Activated naive CD4-positive, alpha-beta T cell treated with anti-CD3 and anti-CD28 coated beads, Interleukin-2, amount 50 U/mL, for 16 hours (primary cell): Measurements from ENCODE around the gene GAL3ST2.
"Not testable (repeated sequence)": the region's sequence is repeated elsewhere in the genome, so short reads cannot be mapped to it uniquely, and the experiment has no call there.

Experiments used
- DNase-seq: peaks from one replicate; pipeline ENCODE4 v3.0.0-alpha.2; 2020

Gene GAL3ST2

DNA sequence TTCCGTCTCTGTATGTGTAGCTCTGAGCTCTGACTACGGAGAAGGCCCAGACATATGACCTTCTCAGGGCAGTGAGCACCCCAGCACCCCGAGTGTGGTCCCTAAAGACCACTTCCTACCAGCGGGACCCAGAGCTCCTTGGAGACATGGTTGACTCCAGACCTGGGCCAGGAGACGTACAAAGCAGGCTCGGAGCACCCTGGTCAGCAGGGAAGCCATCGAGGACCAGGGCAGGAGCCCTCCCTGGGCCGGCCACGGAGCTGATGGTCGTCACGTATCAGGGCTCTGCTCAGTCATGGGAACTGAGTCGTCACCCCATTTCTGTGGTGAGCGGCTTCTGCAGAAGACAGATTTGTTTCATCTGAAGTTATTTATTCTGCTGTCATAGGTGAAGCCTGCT, 19.6 kb downstream of the GAL3ST2 start:
- no peak for DNase-seq

DNA sequence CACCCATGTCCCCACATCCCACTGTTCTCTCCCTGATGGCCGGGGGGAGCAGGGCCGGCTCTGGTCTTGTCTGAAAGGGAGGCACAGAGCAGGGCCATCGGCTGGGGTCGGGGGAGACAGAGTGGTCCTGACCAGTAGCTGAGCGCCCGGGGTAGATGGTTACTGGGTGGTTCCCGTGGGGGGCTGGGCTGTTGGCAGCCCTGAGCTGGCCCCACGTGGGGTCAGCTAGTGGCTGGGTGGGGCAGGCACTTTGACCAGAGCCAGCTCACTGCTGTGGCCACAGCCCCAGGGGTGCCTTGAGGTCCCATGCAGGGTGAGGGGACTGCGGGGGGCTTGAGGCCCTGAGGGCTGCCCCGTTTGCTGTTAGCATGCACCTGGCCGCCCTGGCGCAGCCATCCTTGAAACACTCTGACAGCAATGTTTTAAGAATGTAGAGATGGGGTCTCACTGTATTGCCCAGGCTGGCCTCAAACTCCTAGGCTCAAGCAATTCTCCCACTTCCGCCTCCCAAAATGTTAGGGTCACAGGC, 20.1 kb downstream of the GAL3ST2 start:
- no peak for DNase-seq

DNA sequence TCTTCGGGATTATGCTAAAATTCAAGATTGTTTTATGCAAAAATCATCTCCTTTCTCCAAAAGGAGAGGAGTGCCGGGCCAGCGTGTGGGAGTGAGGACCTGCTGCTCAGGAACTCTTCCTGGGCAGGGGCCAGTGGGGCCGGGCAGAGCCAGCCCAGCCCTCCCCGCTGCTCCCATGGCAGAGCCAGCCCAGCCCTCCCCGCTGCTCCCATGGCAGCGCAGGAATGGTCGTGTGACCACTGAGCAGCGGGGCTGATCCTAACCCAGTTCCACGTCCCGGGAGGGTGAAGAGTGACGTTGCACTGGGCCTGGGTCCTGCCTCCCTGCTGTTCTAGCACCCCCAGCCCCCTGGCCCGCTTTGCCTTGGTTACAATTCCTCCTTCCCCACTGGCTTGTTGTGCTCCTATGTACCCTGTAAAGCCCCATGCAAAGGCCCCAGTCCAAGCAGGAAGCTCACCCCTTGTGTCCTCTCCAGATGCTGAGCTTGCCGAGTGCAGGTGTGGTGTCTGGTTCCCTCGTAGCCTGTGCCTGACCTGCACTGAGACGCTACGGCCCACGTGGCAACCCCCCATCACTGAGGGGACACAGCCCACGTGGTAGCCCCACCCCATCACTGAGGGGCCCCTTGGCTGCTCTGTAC, 20.9 kb downstream of the GAL3ST2 start:
- DNase-seq: no peak

DNA sequence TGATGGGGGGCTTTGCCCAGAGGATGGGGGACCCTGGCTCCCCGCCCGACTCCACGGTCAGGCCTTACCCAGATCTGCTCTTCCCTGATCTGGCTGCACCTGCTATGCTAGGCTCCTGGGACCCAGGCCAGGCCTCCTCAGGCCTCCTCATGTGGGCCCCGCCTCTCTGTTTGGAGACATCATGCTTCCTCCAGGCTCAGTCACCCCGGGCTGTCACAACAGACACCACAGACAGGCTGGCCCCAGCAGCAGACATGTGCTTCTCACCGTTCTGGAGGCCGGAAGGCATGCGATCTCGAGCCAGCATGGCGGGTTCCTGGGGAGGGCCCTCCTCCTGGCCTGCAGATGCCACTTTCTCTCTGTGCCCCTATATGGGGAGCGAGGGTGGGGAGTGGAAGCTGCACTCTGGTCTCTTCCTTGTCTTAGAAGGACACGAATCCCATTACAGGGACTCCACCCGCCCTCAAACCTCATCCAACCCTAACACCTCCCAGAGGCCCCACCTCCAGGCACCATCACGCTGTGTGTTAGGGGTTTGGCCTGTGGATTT, 21.5 kb downstream of the GAL3ST2 start:
- peak; percentile 11 for DNase-seq

DNA sequence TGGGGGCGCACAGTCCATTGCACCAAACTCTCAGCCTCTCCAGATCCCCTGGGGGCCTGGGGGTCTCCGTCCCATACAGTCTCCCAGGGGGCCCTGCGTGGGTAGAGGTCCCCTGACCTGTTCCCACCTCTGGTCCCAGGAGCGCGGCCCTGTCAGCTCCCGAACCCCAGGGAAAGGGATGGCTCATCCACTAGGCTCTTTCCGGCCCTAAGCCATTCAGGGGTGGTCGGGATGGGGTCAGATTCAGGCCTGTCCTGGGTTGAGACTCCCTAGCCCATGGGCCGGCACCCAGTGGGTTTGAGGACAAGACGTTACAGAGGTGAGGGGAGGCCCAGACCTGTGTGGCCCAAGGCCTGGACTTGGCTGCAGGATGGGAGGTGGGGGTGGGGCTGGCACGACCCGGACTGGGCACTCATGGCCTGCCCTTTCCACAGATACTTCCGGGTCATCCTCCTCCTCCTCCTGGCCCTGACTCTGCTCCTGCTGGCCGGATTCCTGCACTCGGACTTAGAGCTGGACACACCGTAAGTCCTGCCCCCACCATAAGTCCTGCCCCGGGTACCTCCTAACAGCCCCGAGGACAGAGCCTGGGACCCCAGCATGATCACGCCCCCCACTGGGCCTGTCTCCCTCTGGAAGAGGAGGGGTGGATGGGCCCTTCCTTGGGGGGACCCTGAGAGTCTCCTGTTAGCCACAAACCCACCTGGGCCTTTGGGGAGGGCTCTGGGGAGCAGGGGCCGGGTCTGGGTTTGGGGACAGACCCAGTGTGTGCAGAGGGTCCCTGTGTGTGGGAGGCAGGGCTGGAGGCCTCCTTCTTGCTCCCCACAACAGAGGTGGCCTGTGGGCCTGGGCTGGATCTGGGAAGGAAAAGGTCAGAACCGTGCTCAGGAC, 22.3 kb downstream of the GAL3ST2 start:
- DNase-seq: no peak

DNA sequence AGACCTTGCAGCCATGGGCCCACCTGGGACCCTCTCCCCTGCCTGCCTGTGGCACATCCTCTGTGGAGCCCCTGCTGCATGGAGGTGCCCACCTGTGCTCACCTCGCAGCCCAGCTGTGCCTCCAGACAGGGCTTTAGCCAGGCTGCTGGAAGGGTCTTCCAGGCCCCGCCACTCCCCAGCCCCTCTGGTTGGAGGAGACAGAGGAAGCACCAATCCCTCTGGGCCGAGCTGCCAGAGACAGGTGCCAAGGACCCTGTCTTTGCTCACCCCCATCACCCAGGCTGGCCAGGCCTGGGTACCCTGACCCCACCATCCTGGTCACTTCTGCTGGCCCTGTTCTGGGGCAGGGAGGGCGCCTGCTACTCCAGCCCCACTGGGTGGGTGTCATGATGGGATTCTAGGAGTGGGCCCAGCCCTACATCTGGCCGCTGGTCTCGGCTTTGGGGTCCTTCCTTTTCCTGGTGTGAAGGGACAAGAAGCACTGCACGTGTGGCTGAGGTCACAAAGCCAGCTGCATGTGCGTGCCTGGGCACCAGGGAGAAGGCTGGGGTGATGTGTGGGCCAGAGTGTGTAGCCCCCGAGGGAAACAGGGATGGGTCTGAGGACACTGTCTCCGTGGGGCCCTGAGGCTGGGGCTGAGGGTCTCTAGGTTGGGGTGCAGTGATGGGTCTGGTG, 23.0 kb downstream of the GAL3ST2 start:
- no peak for DNase-seq

DNA sequence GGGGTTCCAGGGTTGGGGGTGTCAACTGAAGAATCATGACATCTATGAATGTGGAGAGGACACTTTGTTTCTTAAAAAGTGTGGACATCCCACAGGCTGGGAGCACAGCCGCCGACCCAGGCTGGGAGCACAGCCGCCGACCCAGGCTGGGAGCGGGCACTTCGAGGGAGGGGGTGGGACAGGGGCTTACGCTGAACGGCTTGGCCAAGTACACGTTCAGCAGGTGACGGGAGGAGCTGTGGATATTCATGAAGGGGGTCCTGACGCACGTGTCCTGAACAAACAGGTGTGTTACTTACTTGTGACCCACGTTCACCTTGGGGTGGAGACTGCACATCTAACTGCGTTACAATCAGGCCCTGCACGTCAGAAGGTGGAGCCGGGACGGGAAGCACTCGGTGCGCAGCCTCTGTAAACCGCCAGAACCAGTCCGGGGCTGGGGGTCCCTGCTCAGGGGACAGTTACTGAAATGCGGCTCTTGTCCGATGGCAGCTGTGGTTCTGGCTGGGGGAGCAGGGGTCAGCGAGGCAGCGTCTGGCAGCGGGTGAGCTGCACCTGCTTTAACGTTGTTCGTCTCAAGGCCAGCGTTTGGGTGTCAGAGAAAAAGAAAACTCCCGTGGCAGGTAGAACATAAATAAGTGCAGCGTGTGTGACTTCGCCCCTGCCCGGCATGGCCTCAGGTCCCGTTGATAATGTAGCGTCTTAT, 23.7 kb downstream of the GAL3ST2 start:
- DNase-seq: not testable (repeated sequence)

DNA sequence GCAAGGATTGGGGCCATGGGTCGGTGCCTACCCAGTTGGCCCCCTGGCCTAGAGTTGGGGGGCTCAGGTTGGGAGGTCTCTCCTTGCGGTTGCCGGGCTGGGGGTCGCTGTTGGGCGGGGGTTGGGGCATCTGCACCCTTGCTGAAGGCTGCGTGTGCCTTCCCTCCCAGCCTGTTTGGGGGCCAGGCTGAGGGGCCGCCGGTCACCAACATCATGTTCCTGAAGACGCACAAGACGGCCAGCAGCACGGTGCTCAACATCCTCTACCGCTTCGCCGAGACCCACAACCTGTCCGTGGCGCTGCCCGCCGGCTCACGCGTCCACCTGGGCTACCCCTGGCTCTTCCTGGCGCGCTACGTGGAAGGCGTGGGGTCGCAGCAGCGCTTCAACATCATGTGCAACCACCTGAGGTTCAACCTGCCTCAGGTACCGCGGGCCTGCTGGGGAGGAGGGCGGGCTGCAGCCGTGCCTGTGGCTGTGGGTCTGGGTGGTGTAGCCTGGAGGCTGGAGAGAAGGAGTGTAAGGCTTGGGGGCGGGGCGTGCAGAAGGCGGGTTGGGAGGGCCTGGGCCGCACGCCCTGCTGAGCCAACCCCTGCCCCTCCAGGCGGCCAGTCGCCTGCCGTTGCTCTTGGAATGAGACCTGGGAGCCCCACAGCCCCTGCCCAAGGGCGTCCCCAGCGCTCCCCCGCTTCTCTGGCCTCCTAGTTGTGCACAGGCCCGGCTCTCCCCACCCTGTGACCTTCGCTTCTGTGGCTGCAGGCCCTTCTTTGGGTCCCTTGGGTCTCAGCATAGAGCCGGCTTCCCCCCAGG, 25.2 kb downstream of the GAL3ST2 start:
- DNase-seq: no peak

DNA sequence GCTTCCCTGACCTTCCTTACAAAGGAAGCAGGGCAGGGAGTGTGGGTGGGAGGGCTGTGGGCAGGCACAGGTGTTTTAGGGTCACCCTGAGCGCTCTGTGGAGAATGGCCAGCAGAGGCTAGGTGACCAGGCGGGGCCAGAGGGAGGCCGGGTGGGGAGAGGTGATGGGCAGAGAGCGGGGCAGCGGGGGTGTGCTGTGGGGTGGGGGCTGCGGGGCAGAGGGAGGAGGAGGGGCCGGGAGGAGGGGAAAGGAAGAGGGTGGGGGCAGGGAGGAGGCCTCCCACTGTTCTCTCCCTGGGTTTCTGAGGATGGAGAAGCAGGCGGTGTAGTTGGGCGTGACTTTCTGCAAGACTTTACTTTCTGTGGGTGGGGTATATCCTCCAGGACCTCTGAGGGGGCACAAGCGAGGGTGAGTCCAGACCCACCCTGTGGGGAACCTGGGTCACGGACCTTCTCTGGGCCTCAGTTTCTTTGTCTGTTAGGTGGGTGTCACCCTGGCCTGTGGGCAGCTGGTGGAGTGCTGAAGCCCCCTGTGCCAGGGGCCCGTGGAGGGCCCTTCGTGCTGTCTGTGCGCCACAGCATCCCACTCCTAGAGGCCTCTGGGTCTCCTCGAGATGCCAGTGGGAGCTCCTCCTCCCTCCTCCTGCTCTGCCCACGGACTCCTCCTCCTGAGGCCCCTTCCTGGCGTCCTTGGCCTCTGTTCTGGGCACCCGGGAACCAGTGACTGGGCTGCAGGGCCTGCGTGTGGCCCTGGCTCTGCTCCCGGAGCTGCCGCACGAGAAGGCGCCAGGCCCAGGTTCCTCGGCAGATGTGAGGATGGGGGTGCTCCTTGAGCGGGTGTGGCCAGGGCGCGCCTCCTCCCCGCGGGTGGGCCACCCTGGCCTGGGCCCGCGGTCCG, 26.0 kb downstream of the GAL3ST2 start:
- no peak for DNase-seq

DNA sequence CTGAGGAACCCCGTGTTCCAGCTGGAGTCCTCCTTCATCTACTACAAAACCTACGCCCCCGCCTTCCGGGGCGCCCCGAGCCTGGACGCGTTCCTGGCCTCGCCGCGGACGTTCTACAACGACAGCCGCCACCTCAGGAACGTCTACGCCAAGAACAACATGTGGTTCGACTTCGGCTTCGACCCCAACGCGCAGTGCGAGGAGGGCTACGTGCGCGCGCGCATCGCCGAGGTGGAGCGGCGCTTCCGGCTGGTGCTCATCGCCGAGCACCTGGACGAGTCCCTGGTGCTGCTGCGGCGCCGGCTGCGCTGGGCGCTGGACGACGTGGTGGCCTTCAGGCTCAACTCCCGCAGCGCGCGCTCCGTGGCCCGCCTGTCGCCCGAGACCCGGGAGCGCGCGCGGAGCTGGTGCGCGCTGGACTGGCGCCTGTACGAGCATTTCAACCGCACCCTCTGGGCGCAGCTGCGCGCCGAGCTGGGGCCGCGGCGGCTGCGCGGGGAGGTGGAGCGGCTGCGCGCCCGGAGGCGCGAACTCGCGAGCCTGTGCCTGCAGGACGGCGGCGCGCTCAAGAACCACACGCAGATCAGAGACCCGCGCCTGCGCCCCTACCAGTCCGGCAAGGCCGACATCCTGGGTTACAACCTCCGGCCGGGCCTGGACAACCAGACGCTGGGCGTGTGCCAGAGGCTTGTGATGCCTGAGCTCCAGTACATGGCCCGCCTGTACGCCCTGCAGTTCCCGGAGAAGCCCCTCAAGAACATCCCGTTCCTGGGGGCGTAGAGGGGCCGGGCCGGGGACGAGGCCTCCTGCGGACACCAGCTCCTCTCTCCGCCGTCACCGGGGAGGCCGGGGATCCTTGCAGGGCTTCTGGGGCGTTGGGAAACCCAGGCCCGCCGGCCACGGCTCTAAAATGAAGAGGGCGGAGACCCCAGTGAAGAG, 27.0 kb downstream of the GAL3ST2 start:
- peak; percentile 44 for DNase-seq

DNA sequence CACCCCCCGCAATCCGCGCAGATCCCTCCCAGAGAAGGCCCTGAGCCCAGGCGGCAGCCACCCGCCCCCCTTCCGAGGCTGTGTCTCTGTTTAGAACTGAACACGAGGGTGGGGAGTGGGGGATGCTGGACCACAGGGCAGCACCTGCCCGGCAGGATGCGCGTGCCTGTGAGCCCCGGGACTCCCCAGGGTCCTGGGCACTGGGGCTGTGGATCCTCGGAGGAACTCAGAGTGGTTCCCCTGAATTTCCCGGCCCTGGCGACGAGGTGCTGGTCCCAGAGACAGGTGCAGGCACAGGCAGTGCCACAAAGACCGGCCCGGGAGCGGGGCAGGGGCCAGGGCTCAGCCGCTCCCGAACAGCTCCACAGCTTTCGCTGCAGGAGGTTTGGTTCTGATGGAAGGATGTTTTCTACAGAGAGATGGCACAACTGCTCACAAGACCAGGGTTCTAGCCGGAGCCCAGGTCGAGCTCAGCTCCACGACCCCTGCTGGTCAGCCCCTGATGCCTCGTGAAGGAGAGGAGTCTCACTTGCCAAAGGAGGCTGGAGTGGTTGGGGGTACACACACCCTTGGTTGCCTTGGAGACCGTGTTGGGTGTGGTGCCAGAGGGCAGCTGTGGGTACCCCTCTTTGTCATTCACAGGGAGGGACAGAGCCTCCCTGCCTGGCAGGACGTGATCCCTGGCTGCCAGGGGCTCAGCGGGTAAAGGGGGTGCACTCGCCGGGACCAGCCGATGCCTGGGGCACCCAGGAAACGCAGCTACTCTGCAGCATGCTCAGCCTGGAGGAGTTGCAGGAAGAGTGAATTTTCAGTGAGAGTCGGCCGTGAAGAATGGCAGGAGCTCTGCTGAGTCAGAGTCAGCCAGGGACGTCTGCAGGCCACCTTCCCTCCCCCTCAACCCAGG, 28.0 kb downstream of the GAL3ST2 start:
- DNase-seq: peak; percentile 13

DNA sequence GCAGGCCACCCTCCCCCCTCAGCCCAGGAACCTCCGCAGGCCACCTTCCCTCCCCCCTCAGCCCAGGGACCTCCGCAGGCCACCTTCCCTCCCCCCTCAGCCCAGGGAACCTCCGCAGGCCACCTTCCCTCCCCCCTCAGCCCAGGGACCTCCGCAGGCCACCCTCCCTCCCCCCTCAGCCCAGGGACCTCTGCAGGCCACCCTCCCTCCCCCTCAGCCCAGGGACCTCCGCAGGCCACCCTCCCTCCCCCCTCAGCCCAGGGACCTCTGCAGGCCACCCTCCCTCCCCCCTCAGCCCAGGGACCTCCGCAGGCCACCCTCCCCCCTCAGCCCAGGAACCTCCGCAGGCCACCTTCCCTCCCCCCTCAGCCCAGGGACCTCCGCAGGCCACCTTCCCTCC, 29.6 kb downstream of the GAL3ST2 start:
- DNase-seq: not testable (repeated sequence)

DNA sequence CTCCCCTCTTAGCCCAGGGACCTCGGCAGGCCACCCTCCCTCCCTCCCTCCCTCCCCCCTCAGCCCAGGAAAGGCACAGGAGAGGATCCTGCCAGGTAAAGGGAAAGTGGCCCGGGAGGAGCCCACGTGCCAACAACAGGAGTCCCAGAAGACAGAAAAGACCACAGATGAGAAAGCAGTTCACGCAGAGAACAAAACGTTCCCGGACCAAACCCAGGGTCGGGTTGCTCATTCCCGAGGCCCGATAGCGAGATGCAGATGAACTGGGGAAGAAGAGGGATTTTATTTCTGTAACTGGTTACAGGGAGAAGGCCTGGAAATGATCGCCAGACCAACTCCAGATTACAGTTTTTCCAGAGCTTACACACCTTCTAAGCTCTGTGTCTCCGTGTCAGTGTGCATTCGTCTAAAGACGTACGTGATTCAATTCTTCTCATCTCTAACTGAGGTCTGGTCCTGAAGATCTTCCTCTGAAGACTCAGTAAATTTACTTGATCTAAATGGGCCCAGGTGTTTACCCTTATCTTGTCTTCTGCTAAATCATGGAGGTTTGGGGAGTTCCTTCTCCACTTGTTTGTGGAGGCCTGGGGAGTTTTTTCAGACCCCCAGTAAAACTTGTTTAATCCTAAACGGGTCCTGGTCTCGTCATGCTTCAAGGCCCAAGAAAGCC, 31.6 kb downstream of the GAL3ST2 start:
- DNase-seq: no peak

DNA sequence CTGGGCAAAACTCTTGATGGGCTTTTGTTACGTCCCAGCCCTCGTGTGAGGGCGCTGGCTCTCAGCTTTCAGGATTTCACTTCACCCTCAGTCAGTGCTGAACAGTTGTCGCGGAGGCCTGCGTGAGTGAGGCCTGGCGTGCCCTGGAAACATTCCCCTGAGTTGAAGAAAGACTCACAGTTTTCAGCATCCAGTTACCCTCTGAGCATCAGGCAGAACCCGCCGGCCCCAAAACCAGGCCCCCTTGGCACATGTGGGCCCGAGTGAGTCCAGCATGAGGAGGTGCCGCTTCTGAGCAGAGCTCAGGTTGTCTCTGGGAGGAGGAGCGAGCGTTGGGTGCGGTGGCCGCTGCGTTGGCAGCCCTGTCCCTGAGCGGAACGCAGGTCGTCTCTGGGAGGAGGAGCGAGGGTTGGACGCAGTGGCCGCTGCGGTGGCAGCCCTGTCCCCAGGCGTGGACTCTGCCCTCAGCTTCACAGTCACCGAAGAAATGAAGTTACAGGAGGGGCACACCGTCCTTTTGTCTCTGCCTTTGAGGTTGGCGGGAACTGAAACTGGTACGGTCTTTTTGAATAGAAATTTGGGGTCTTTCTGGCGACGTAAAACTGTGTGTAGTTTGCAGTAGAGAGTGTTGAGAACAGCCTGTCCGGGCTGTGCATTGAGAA, 32.2 kb downstream of the GAL3ST2 start, which contains the start of gene NEU4:
Gene NEU4, plus strand, starts transcription at position 473 of the 662 bp plus-strand sequence. CDS start 5,292 bp downstream, outside the sequence.
- DNase-seq: no peak

DNA sequence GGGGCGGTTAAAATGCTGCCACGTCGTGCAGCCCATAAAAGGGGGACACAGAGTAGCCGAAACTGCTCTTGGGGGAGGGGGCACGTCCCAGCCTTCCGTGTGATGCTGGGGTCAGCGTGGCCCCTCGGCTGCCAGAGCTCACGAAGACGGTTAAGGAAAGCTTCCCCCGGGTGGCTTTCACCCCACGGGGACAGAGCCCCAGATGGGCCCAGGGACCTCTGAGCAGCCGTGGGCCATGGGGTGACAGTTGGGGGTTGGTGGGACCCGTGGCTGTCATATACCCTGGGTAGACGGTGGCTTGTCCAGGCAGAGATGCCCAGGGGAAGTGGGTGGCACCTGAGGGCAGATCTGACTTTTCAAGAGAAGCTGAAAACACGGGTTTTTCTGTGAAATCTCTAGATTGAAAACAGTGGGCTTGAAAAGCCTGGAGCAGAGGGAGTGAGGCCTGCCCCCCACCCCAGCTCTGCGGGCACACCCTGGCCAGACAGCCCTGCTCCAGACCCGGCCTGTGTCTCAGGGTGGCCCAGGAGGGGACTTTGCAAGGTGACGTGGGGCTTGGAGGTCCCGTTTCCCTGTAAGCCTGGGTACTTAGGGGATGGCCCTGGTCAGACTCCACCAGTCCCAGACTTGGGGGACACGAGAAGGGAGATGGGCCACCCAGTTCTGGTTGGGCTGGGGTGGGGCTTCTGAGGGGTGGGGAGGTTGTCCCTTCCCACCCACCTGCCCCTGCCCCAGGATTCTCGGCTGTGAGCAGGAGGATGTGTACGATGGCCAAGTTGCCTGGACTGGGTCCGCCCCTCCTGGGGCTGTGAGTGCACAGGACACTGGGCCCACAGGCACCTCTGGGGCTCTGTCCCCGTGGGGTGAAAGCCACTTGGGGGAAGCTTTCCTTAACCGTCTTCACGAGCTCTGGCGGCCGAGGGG, 33.0 kb downstream of the GAL3ST2 start:
- no peak for DNase-seq
